Smooth muscle cell (in vitro differentiated cells): ENCODE data around the gene EXOC6. TPM values are rescaled to one million over a fixed set of nuclear protein-coding genes. Genes with fewer than 3 reads are reported as not detected.

Experiments used
- DNase-seq: peaks from one replicate; lab custom pipeline; 2025; ENCODE audit not compliant: unreplicated experiment; lab: John Stamatoyannopoulos, UW
- H2AFZ ChIP-seq: fragments of 200-600 bp; sonication (generic); 2 replicates; pipeline ENCODE4 v1.6.0; 2016; ENCODE audit warnings: antibody characterized with exemption, low read depth, mild to moderate bottlenecking
- H3F3A ChIP-seq: fragments of 200-600 bp; sonication (generic); 2 replicates; pipeline ENCODE4 v1.6.0; 2017; ENCODE audit warnings: antibody characterized with exemption, low read depth
- H3K27ac ChIP-seq: fragments of 200-600 bp; sonication (generic); 2 replicates; pipeline ENCODE4 v1.5.1; 2016; ENCODE audit warnings: low read depth, mild to moderate bottlenecking
- H3K27me3 ChIP-seq: fragments of 200-600 bp; sonication (generic); 2 replicates; pipeline ENCODE4 v1.6.1; 2016; ENCODE audit warnings: low read depth, mild to moderate bottlenecking
- H3K36me3 ChIP-seq: fragments of 200-600 bp; sonication (generic); 2 replicates; pipeline ENCODE4 v1.5.1; 2016; ENCODE audit warnings: low read depth
- H3K4me1 ChIP-seq: fragments of 200-600 bp; sonication (generic); 2 replicates; pipeline ENCODE4 v1.5.1; 2016; ENCODE audit warnings: low read depth
- H3K4me2 ChIP-seq: fragments of 200-600 bp; sonication (generic); 2 replicates; pipeline ENCODE4 v1.6.0; 2016; ENCODE audit warnings: mild to moderate bottlenecking
- H3K4me3 ChIP-seq: fragments of 200-600 bp; sonication (generic); 2 replicates; pipeline ENCODE4 v1.5.1; 2016; ENCODE audit warnings: mild to moderate bottlenecking
- H3K79me2 ChIP-seq: fragments of 200-600 bp; sonication (generic); 2 replicates; pipeline ENCODE4 v1.6.0; 2016; ENCODE audit warnings: low read depth, mild to moderate bottlenecking
- H3K9ac ChIP-seq: fragments of 200-600 bp; sonication (generic); 2 replicates; pipeline ENCODE4 v1.6.0; 2016; ENCODE audit warnings: low read depth
- H3K9me3 ChIP-seq: fragments of 200-600 bp; sonication (generic); replicated peaks from 2 replicates; pipeline ENCODE4 v1.5.1; 2016; ENCODE audit warnings: low read depth
- H4K20me1 ChIP-seq: fragments of 200-600 bp; sonication (generic); 2 replicates; pipeline ENCODE4 v1.6.0; 2016; ENCODE audit warnings: low read depth
- WGBS: methylation state at CpG from one replicate; pipeline ENCODE4 v1.1.7; 2016; ENCODE audit warnings: low lambda C conversion rate; 5-methylcytosine and 5-hydroxymethylcytosine counted together
- polyA plus RNA-seq: library from polyadenylated mRNA; unstranded; fragments of >200 nt; fragmentation: Nextera tagmentation; extraction: Ambion mirVana; gene quantifications from 2 replicates; pipeline ENCODE4 v1.2.1, GENCODE V29; 2016
- total RNA-seq: library from RNA; depleted of rRNA; stranded (reverse); fragments of >200 nt; gene quantifications from 2 replicates; pipeline ENCODE4 v1.2.3, GENCODE V29; 2014
- TF ChIP-seq, protein P1 (sequence below): fragments of 200-600 bp; sonication (generic); IDR thresholded peaks from 2 replicates; pipeline ENCODE4 v1.5.1; 2017; ENCODE audit warnings: borderline replicate concordance, mild to moderate bottlenecking, antibody characterized with exemption; ENCODE audit not compliant: insufficient read depth, poor library complexity, severe bottlenecking

The EXOC6 gene
- total and polyA plus RNA-seq, 2 experiments from 2014 or later, result 1.7 to 5.2 TPM

DNA sequence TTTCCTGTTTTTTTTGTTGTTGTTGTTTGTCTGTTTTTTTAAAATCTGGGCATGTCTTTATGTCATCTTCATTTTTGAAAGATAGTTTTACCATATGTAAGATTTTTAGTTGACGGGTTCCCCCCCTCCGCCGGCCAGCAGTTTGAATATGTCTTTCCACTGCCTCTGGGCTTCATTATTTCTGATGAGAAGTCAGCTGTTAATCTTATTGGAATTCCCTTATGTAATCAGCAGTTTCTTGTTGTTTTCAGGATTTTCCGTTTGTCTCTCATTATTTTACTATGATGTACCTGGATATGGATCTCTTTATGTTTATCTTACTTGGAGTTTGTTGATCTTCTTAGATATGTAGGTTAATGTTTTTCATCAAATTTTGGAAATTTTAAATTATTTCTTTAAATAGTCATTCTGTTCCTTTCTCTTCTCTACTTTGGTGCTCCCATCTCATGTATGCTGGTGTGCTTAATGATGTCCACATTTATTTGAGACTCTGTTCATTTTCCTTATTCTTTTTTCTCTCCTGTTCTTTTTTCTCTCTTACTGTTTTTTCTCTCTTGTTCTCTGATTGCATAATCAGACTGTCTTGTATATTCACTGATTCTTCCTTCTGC lies 9.7 kb downstream of the EXOC6 start:
- Histone ChIP-seq H3K4me1 (no peaks in the 10 kb centered on the region), H3K4me3 (no peak overlapping the region), H2AFZ (no peak overlapping the region), H3K4me2 (no peak overlapping the region), H3K27me3 (no peaks in the 10 kb centered on the region), H3K9me3 (peaks cover 8% of the 10 kb centered on the region), H3K9ac (no peak overlapping the region), H3K79me2 (peaks cover 9% of the 10 kb centered on the region), H3K36me3 (peaks cover 3% of the 10 kb centered on the region), H4K20me1 (no peaks in the 10 kb centered on the region), H3F3A (no peaks in the 10 kb centered on the region), H3K27ac (no peak overlapping the region)
- 95% methylated on average over 4 of the region's 4 CpGs for WGBS
- TF ChIP-seq, protein P1, sequence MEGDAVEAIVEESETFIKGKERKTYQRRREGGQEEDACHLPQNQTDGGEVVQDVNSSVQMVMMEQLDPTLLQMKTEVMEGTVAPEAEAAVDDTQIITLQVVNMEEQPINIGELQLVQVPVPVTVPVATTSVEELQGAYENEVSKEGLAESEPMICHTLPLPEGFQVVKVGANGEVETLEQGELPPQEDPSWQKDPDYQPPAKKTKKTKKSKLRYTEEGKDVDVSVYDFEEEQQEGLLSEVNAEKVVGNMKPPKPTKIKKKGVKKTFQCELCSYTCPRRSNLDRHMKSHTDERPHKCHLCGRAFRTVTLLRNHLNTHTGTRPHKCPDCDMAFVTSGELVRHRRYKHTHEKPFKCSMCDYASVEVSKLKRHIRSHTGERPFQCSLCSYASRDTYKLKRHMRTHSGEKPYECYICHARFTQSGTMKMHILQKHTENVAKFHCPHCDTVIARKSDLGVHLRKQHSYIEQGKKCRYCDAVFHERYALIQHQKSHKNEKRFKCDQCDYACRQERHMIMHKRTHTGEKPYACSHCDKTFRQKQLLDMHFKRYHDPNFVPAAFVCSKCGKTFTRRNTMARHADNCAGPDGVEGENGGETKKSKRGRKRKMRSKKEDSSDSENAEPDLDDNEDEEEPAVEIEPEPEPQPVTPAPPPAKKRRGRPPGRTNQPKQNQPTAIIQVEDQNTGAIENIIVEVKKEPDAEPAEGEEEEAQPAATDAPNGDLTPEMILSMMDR, result no peak
- DNase-seq, result no peak

DNA sequence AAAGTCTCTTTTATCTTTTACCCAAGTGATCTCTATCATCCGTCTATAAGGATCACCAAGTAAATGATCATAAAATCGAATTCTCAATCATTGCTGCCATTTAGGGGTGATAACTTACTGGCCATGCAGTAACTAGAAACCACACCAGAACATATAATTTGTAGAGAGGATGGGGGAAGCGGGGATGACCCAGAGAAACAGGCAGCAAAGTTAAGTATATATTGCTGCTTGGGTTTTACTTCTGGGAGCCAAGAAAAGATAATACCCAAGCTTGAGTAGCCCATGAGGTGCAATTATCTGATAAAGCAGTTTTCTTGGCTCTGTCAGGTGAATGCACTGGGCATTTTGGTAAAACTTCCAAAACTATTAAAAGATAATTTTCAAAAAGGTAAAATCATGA lies 18.9 kb downstream of the EXOC6 start:
- H3K4me1 ChIP-seq, result no peaks in the 10 kb centered on the region
- H3F3A ChIP-seq, result no peaks in the 10 kb centered on the region
- H3K27ac ChIP-seq, result no peak overlapping the region
- H3K27me3 ChIP-seq, result no peaks in the 10 kb centered on the region
- H2AFZ ChIP-seq, result no peak overlapping the region
- WGBS, result 87% methylated on average over 3 of the region's 3 CpGs
- no peak overlapping the region for H3K4me3 ChIP-seq
- H3K9me3 ChIP-seq, result no peaks in the 10 kb centered on the region
- H3K36me3 ChIP-seq, result no peaks in the 10 kb centered on the region
- H3K79me2 ChIP-seq, result no peaks in the 10 kb centered on the region
- TF ChIP-seq, protein P1, result no peak
- DNase-seq, result no peak
- no peak overlapping the region for H3K4me2 ChIP-seq
- H4K20me1 ChIP-seq, result no peaks in the 10 kb centered on the region
- no peak overlapping the region for H3K9ac ChIP-seq

DNA sequence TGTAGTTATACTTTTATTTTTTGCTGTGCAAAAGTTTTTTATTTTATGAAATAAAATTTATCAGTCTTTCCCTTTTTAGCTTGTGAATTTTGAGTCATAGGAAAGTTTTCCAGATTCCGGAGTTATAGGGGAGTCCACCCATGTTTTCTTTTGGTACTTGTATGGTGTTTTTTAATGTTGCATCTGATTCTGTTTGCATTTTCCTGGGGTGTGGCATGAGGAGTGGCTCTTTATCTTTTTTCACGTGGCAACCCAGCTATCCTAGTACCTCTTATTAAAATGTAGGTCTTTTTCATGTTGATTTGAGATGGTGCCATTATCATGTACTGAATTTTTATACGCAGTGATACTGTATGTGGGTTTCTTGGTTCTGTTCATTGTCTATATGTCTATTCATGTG lies 19.7 kb downstream of the EXOC6 start:
- no peak overlapping the region for H2AFZ ChIP-seq
- no peaks in the 10 kb centered on the region for H3K36me3 ChIP-seq
- no peaks in the 10 kb centered on the region for H3K4me1 ChIP-seq
- DNase-seq, result no peak
- H3K27ac ChIP-seq, result no peak overlapping the region
- no peaks in the 10 kb centered on the region for H3F3A ChIP-seq
- no peak overlapping the region for H3K4me3 ChIP-seq
- no peaks in the 10 kb centered on the region for H3K79me2 ChIP-seq
- H4K20me1 ChIP-seq, result no peaks in the 10 kb centered on the region
- TF ChIP-seq, protein P1, result no peak
- no peaks in the 10 kb centered on the region for H3K9me3 ChIP-seq
- WGBS, result 85% methylated on average over 3 of the region's 3 CpGs
- no peak overlapping the region for H3K4me2 ChIP-seq
- H3K9ac ChIP-seq, result no peak overlapping the region
- H3K27me3 ChIP-seq, result no peaks in the 10 kb centered on the region

DNA sequence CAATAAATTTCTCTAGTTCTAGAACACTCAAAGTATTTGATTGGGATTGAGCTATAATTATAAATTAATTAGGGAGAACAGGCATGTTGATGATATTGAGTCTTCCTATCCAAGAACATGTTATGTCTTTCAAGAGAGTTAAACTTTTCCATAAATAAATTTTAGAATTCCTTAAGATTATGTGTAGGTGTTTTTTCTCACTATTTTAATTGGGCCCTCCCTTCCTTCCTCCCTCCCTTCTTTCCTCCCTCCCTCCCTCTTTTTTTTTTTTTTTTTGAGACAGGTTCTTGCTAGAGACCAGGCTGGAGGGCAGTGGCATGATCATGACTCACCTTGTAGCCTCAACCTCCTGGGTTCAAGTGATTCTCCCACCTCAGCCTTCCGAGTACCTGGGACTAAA lies 20.2 kb downstream of the EXOC6 start:
- no peaks in the 10 kb centered on the region for H3F3A ChIP-seq
- no peak overlapping the region for H3K27ac ChIP-seq
- DNase-seq, result no peak
- 88% methylated on average over 1 of the region's 1 CpG for WGBS
- no peak overlapping the region for H3K9ac ChIP-seq
- H3K79me2 ChIP-seq, result no peaks in the 10 kb centered on the region
- H3K4me1 ChIP-seq, result no peaks in the 10 kb centered on the region
- no peak overlapping the region for H3K4me2 ChIP-seq
- no peaks in the 10 kb centered on the region for H3K36me3 ChIP-seq
- no peaks in the 10 kb centered on the region for H4K20me1 ChIP-seq
- H3K4me3 ChIP-seq, result no peak overlapping the region
- no peaks in the 10 kb centered on the region for H3K27me3 ChIP-seq
- no peak overlapping the region for H2AFZ ChIP-seq
- TF ChIP-seq, protein P1, result no peak
- H3K9me3 ChIP-seq, result no peaks in the 10 kb centered on the region
